GM19328 (cell line): ENCODE results near the gene PLXNA2.

ENCODE experiments used
- ATAC-seq: cut with Tn5 transposase; IDR thresholded peaks from one replicate; pipeline ENCODE4 v1.9.1; 2021; ENCODE audit warnings: mild to moderate bottlenecking, moderate library complexity; ENCODE audit not compliant: unreplicated experiment

Gene PLXNA2

GRCh38 chr1:208126108-208126507, 118.1 kb downstream of the PLXNA2 start:
- ATAC-seq, result no peak

GRCh38 chr1:208122612-208123358, 121.4 kb downstream of the PLXNA2 start:
- ATAC-seq, result no peak

GRCh38 chr1:208121813-208122364, 122.3 kb downstream of the PLXNA2 start:
- ATAC-seq, result no peak

- no peak for ATAC-seq
Measured at GRCh38 chr1:208120431-208120790, 123.8 kb downstream of the PLXNA2 start.

- no peak for ATAC-seq
Measured at GRCh38 chr1:208118841-208119606, 125.2 kb downstream of the PLXNA2 start.

- no peak for ATAC-seq
Measured at GRCh38 chr1:208118306-208118705, 125.9 kb downstream of the PLXNA2 start.

- no peak for ATAC-seq
Measured at GRCh38 chr1:208117826-208118225, 126.4 kb downstream of the PLXNA2 start.

GRCh38 chr1:208117409-208117808, 126.8 kb downstream of the PLXNA2 start:
- no peak for ATAC-seq

- no peak for ATAC-seq
Measured at GRCh38 chr1:208115924-208116640, 128.1 kb downstream of the PLXNA2 start.

GRCh38 chr1:208113011-208113410, 131.2 kb downstream of the PLXNA2 start:
- no peak for ATAC-seq

GRCh38 chr1:208112401-208112800, 131.8 kb downstream of the PLXNA2 start:
- ATAC-seq, result no peak

GRCh38 chr1:208111646-208112190, 132.5 kb downstream of the PLXNA2 start:
- no peak for ATAC-seq

GRCh38 chr1:208110296-208110695, 133.9 kb downstream of the PLXNA2 start:
- ATAC-seq, result no peak

- ATAC-seq, result no peak
Measured at GRCh38 chr1:208108646-208109330, 135.4 kb downstream of the PLXNA2 start.

- no peak for ATAC-seq
Measured at GRCh38 chr1:208108213-208108608, 136.0 kb downstream of the PLXNA2 start.

GRCh38 chr1:208107425-208108212, 136.6 kb downstream of the PLXNA2 start:
- no peak for ATAC-seq

GRCh38 chr1:208106218-208106617, 138.0 kb downstream of the PLXNA2 start:
- ATAC-seq, result no peak

- ATAC-seq, result no peak
Measured at GRCh38 chr1:208105756-208106155, 138.4 kb downstream of the PLXNA2 start.

- ATAC-seq, result no peak
Measured at GRCh38 chr1:208103597-208104513, 140.3 kb downstream of the PLXNA2 start.
